ENCODE results near the gene ZNF646. TPM values are rescaled to one million over a fixed set of nuclear protein-coding genes. Genes with fewer than 3 reads are reported as not detected.

The ZNF646 gene
- total and polyA plus RNA-seq, 2 of the 13 experiments (the other 11 are each of a cell fraction or from before 2014, with no cell fraction given) = 3.4 to 10.9 TPM

DNA sequence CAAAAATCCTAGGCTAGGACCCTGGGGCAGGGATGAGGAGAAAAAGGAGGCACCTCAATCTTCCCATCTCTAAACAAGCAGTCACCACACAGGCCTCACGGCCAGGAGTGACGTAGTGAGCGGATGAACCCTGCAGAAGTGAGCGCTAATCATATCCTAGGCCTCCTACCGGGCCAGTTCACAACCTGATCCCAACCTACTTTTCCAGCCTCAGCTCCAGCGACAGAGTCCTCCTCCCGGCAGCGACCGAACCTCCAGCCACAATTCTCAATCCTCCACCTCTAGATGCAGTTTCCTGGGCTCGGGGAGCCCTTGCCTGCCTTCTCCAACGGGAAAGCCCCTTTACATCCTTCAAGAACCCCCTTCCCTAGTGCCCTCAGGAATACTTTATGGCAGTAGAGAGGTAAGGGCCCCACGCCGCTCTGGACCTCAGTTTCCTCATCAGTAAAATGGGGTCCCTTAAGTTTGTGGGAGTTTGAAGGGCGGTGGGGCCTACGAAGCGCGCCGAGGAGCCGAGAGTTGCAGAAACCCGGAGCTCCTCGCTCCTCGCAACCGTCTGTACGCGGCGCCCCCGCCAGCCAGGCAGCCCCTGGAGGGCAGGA is 1.6 kb upstream of the ZNF646 start:
- intact Hi-C loops (cut with micrococcal nuclease; ENCODE audit: unreplicated experiment) = loop anchor here (1.0 to 2.0 kb wide), 2 partner anchors 45 to 46 kb away; partner anchors contain the start of gene KAT8
- 1% methylated on average over 15 of the region's 27 CpGs for WGBS (ENCODE audit: low lambda C conversion rate)
- Histone ChIP-seq H4K20me1 (ENCODE audit: insufficient read depth, low read length) (no peaks in the 10 kb centered on the region), H3K36me3 (replicated peaks in 1 of 2; ENCODE audit: control insufficient read depth in 1 of 2, insufficient read depth in 2 of 2, low read length in 2 of 2) (peaks cover 6 to 19% of the 10 kb centered on the region in 2 experiments; a peak in 4 of 5 replicates), H3K4me3 (replicated peaks in 1 of 3; ENCODE audit: insufficient read depth in 1 of 3, low read depth in 2 of 3, low read length in 3 of 3) (peak overlapping the region; percentile 75 to 97 (median 90)), H2AFZ (ENCODE audit: low read length) (no peak overlapping the region), H3K79me2 (ENCODE audit: insufficient read depth, low read length) (peaks cover 49% of the 10 kb centered on the region), H3K4me2 (ENCODE audit: low read depth, low read length) (peak overlapping the region; percentile 78), H3K27ac (ENCODE audit: extremely low read length, insufficient read depth, low read length) (peak overlapping the region; percentile 83), H3K9ac (ENCODE audit: insufficient read depth, low read depth, low read length) (peak overlapping the region; percentile 88), H3K4me1 (ENCODE audit: insufficient read depth, low read length) (peaks cover 22% of the 10 kb centered on the region), H3K27me3 (ENCODE audit: control insufficient read depth in 1 of 2, insufficient read depth in 2 of 2, low read length in 2 of 2) (no peaks in the 10 kb centered on the region; a peak in 1 of 5 replicates), H3K9me3 (ENCODE audit: low read length) (no peaks in the 10 kb centered on the region)
- DNase-seq (ENCODE audit: low spot score) (peak; percentile 27), FAIRE-seq (no peak), ATAC-seq (peak; percentile 10)
- no TSS peak for BruUV-seq (replicated peaks)
- in situ Hi-C loops (cut with HindIII; ENCODE audit: extremely low pct_ligation_motif_present, low pct_unique_long_range_greater_than_20kb) = loop anchor here (5.0 kb wide), 2 partner anchors 40 to 85 kb away; partner anchors contain the start of genes HSD3B7 and STX4
- POLR2A ChIA-PET = interaction anchor here (0.7 to 2.4 kb wide), 7 partner anchors 29 to 640 kb away, joined by 3 to 56 read pairs (median 24); partner anchors contain the start of genes FUS, HSD3B7 and KAT8
- CTCF ChIA-PET (ENCODE audit: low intra/inter-chr PET ratio, low total read pairs) = interaction anchor here (1.7 kb wide), 1 partner anchor 87 kb away, joined by 8 read pairs; the partner anchor contains the start of gene HSD3B7
- TF ChIP-seq MED8 (CRISPR knock-in tag; IDR thresholded peaks at IDR 0.05; ENCODE audit: insufficient replicate concordance) (no peak), NFKB2 (CRISPR knock-in tag; IDR thresholded peaks at IDR 0.05; ENCODE audit: borderline replicate concordance) (peak; percentile 17), SATB2 (CRISPR knock-in tag; IDR thresholded peaks at IDR 0.05) (0 out of 2 replicates have a peak, but pooled peaks have one; percentile 17), MED1 (CRISPR knock-in tag; IDR thresholded peaks at IDR 0.05) (no peak), TBX2 (CRISPR knock-in tag; IDR thresholded peaks at IDR 0.05; ENCODE audit: borderline replicate concordance) (peak; percentile 54; the same call in 1 of the 2 replicates), ZNF670 (CRISPR knock-in tag; IDR thresholded peaks at IDR 0.05; ENCODE audit: borderline replicate concordance) (peak; percentile 77; the same call in 1 of the 2 replicates), SP140L (CRISPR knock-in tag; IDR thresholded peaks at IDR 0.05; ENCODE audit: borderline replicate concordance) (0 out of 2 replicates have a peak, but pooled peaks have one; percentile 10), CHD2 (IDR thresholded peaks at IDR 0.05; ENCODE audit: low read depth, low read length) (no peak), ATAD3A (CRISPR knock-in tag; IDR thresholded peaks at IDR 0.05) (no peak), ZKSCAN8 (CRISPR knock-in tag; IDR thresholded peaks at IDR 0.05; ENCODE audit: borderline replicate concordance) (no peak), NFE2 (CRISPR knock-in tag; IDR thresholded peaks at IDR 0.05) (no peak), KMT2A (CRISPR knock-in tag; IDR thresholded peaks at IDR 0.05) (0 out of 2 replicates have a peak, but pooled peaks have one; percentile 8), GABPB1 (CRISPR knock-in tag; IDR thresholded peaks at IDR 0.05) (no peak), HHEX (CRISPR knock-in tag; IDR thresholded peaks at IDR 0.05) (no peak), MIER2 (CRISPR knock-in tag; IDR thresholded peaks at IDR 0.05) (no peak)
- TF ChIP-seq, protein P1, sequence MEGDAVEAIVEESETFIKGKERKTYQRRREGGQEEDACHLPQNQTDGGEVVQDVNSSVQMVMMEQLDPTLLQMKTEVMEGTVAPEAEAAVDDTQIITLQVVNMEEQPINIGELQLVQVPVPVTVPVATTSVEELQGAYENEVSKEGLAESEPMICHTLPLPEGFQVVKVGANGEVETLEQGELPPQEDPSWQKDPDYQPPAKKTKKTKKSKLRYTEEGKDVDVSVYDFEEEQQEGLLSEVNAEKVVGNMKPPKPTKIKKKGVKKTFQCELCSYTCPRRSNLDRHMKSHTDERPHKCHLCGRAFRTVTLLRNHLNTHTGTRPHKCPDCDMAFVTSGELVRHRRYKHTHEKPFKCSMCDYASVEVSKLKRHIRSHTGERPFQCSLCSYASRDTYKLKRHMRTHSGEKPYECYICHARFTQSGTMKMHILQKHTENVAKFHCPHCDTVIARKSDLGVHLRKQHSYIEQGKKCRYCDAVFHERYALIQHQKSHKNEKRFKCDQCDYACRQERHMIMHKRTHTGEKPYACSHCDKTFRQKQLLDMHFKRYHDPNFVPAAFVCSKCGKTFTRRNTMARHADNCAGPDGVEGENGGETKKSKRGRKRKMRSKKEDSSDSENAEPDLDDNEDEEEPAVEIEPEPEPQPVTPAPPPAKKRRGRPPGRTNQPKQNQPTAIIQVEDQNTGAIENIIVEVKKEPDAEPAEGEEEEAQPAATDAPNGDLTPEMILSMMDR (CRISPR knock-in tag; IDR thresholded peaks at IDR 0.05) = no peak
- TF ChIP-seq, protein P2, sequence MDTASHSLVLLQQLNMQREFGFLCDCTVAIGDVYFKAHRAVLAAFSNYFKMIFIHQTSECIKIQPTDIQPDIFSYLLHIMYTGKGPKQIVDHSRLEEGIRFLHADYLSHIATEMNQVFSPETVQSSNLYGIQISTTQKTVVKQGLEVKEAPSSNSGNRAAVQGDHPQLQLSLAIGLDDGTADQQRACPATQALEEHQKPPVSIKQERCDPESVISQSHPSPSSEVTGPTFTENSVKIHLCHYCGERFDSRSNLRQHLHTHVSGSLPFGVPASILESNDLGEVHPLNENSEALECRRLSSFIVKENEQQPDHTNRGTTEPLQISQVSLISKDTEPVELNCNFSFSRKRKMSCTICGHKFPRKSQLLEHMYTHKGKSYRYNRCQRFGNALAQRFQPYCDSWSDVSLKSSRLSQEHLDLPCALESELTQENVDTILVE (CRISPR knock-in tag; IDR thresholded peaks at IDR 0.05) = no peak
- TF ChIP-seq, protein P3, sequence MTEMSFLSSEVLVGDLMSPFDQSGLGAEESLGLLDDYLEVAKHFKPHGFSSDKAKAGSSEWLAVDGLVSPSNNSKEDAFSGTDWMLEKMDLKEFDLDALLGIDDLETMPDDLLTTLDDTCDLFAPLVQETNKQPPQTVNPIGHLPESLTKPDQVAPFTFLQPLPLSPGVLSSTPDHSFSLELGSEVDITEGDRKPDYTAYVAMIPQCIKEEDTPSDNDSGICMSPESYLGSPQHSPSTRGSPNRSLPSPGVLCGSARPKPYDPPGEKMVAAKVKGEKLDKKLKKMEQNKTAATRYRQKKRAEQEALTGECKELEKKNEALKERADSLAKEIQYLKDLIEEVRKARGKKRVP (CRISPR knock-in tag; IDR thresholded peaks at IDR 0.05) = no peak; a peak in 1 of 4 replicates
- TF ChIP-seq, protein P4, sequence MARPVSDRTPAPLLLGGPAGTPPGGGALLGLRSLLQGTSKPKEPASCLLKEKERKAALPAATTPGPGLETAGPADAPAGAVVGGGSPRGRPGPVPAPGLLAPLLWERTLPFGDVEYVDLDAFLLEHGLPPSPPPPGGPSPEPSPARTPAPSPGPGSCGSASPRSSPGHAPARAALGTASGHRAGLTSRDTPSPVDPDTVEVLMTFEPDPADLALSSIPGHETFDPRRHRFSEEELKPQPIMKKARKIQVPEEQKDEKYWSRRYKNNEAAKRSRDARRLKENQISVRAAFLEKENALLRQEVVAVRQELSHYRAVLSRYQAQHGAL (CRISPR knock-in tag; IDR thresholded peaks at IDR 0.05; ENCODE audit: not compliant biosample characterization) = peak; percentile 36
